ENCODE results near the gene CASKIN2. TPM values are rescaled to one million over a fixed set of nuclear protein-coding genes. Genes with fewer than 3 reads are reported as not detected.
A peak's percentile ranks its signal among the peaks of the same experiment; 100 is the strongest.

CASKIN2 gene
- total RNA-seq, 1 donor from 2014 or later: 36.6 TPM

DNA sequence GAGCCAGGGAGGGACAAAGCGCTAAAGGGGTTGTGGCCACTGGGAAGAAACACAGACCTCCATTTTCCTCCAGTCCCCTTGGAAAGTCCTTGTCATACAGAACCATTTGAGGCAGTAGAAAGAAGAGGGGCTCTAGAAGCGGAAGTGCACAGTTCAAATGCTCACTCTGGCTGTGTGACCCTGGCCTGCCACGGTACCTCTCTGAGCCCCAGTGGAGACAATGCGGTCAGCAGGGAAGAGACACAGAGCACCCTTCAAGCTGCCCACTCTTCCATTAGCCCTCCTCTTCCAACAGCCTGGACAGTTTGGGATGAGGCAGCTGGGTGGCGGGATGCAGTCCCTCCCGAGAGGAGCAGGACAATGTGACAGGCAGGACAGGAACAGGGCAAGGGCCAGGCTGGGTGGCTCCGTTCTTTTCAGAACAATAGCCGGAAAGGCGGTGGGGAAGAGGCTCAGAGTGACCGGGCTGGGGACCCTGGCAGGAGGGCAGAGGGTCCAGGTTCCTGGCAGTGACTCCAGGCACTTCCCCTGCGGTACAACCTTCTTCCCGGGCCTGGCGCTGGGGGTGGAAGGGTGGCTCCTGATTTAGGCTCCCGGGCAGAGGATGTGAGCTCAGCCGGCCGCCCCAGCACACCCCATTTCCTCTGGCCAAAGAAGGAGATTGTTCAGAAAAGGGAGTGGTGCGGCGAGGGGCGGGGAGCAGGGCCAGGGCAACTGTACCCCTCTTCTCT, 5.6 kb downstream of the CASKIN2 start:
- DNase-seq: peak; percentile 73
- peak; percentile 51 for ATAC-seq
- intact Hi-C loops (cut with micrococcal nuclease): loop anchor here (10.0 kb wide), 1 partner anchor 85 kb away; no protein-coding TSS in a partner anchor

- intact Hi-C loops (cut with micrococcal nuclease): no loop called here
- DNase-seq (peak; percentile 55), ATAC-seq (peak; percentile 6)
Measured at GRCh38 chr17:75508931-75509361, 6.4 kb downstream of the CASKIN2 start.

GRCh38 chr17:75507733-75508719, 7.3 kb downstream of the CASKIN2 start:
- intact Hi-C loops (cut with micrococcal nuclease): no loop called here
- no peak for ATAC-seq
- DNase-seq: no peak

- intact Hi-C loops (cut with micrococcal nuclease): no loop called here
- ATAC-seq: no peak
Measured at GRCh38 chr17:75506888-75507287, 8.4 kb downstream of the CASKIN2 start.

DNA sequence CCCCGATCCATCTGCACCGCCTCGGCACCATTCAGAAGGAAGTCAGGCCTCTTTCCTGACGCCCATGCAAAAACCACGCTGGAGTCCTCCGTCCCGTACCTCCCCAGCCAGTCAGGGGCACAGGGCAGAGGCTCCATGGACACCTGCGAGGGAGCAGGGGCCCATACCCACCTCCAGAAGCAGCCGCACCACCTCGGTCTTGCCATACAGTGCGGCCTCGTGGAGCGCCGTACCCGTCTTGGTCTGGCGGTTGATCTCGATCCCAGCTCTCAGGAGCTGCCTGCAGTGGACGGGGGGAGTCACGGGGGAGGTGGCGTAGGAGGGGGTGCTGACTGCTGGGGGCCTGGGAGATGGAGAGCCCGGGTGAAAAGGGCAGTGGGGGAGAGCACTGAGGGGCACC, 9.2 kb downstream of the CASKIN2 start:
- DNase-seq (peak; percentile 27), ATAC-seq (no peak)
- intact Hi-C loops (cut with micrococcal nuclease): no loop called here

More at GRCh38 chr17:75506888-75507287, 8.4 kb downstream of the CASKIN2 start:
- peak; percentile 20 for DNase-seq

- DNase-seq (no peak), ATAC-seq (no peak)
- intact Hi-C loops (cut with micrococcal nuclease): no loop called here
Measured at GRCh38 chr17:75505640-75506039, 9.7 kb downstream of the CASKIN2 start.

DNA sequence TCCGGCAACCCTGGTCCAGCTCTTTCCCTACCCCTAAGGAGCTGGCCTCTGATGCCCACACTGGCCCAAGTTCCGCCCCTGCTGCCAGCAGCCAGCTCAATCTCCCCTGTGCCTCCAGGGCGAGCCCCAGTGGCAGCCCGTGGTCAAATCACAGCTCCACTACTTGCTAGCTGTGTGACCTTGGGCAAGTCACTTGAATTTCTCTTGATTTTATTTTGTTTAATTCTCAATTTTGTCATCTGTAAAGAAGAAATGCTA, 10.3 kb downstream of the CASKIN2 start:
- intact Hi-C loops (cut with micrococcal nuclease): no loop called here
- ATAC-seq (no peak), DNase-seq (peak; percentile 23)

GRCh38 chr17:75504347-75505151, 10.8 kb downstream of the CASKIN2 start:
- ATAC-seq: peak; percentile 16
- intact Hi-C loops (cut with micrococcal nuclease): no loop called here
- peak; percentile 44 for DNase-seq

GRCh38 chr17:75503976-75504346, 11.4 kb downstream of the CASKIN2 start:
- ATAC-seq: no peak
- no peak for DNase-seq
- intact Hi-C loops (cut with micrococcal nuclease): no loop called here

GRCh38 chr17:75503337-75503950, 11.9 kb downstream of the CASKIN2 start:
- ATAC-seq (no peak), DNase-seq (peak; percentile 30)
- intact Hi-C loops (cut with micrococcal nuclease): no loop called here

GRCh38 chr17:75502721-75503329, 12.5 kb downstream of the CASKIN2 start:
- ATAC-seq (no peak), DNase-seq (peak; percentile 28)
- intact Hi-C loops (cut with micrococcal nuclease): no loop called here

- peak; percentile 26 for DNase-seq
- ATAC-seq: no peak
- intact Hi-C loops (cut with micrococcal nuclease): no loop called here
Measured at GRCh38 chr17:75502072-75502720, 13.1 kb downstream of the CASKIN2 start.

DNA sequence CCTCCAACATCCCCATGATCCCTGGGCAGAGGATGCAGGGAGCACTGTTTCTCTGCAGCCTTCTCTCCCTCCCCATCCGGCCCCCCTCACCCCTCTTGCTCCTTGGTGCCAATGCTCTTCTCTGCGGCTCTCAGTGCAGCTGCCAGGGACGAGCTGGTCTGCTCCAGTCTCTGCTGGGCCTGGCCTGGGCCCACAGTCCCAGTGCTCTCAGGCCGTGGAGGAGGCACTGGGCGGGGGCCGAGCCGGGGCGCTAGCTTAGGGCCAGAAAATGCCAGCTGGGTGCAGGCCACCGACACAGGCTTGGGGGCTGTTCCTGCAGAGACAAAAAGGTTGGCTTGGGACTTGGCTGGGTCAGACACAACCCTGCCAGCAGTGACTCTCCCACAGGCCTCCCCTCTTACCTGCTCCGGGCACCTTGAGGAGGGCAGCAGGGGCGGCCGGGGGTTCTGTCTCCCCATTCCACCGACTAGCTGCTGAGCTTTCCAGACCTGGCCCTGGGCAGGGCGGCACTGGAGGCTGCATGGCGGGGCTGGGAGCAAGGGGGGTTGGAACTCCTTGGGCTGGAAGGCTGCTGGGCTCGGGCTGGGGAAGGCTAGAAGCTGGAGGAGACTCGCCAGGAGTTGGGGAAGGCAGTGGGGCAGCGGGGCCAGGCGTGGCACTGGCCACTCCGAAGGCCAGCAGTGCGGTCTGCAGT, 13.8 kb downstream of the CASKIN2 start:
- DNase-seq (peak; percentile 58), ATAC-seq (peak; percentile 44)
- intact Hi-C loops (cut with micrococcal nuclease): no loop called here

DNA sequence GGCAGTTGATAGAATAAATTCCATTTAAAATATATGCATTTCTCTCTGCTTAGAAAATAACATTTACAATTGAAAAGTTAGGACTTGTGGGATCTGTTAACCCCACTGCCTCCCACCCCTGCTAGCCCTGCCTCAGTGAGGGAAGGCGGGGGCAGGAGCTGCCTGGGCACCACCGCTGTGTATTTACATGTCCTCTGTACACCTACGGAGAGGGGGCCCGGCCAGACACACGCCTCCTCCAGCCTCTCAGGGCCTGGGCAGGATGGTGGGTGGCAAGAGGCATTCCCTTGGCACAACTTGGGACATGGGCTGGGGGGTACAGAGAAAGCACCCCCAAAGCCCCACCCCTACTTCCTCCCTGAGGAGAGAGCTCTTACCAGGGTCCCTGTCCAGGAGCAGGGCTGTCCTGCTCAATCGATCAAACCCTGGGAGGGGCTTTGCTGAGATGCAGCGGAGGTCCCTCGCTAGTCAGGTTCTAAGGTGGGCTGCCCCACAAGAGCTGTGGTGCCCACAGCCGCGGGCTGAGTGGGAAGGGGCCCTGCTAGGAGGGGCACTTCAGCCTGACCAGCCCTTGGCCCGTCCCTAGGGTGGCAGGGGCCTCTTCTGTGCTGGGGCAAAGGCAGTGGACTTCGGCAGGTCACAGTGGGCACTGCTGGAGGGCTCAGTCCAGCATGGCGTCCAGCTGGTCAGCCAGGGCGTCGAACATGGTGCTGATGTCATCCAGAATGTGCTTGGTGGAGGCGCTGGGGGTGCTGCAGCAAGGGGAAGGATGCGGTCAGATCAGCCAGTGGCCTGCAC, 14.7 kb downstream of the CASKIN2 start:
- no peak for ATAC-seq
- no peak for DNase-seq
- intact Hi-C loops (cut with micrococcal nuclease): no loop called here

- DNase-seq: no peak
- ATAC-seq: no peak
- intact Hi-C loops (cut with micrococcal nuclease): no loop called here
Measured at GRCh38 chr17:75499313-75500022, 15.9 kb downstream of the CASKIN2 start.

GRCh38 chr17:75498726-75499213, 16.6 kb downstream of the CASKIN2 start:
- ATAC-seq (peak; percentile 3), DNase-seq (peak; percentile 37)
- intact Hi-C loops (cut with micrococcal nuclease): no loop called here

Data from left ventricle myocardium superior (tissue), 1 donor.